TTC549 (cell line): ENCODE results near the gene CDKL5.

ENCODE experiments used
- FAIRE-seq: peaks from 2 replicates; lab custom pipeline; 2012; peaks lifted over from hg19 to GRCh38; lab: Jason Lieb, UNC

Gene CDKL5

DNA sequence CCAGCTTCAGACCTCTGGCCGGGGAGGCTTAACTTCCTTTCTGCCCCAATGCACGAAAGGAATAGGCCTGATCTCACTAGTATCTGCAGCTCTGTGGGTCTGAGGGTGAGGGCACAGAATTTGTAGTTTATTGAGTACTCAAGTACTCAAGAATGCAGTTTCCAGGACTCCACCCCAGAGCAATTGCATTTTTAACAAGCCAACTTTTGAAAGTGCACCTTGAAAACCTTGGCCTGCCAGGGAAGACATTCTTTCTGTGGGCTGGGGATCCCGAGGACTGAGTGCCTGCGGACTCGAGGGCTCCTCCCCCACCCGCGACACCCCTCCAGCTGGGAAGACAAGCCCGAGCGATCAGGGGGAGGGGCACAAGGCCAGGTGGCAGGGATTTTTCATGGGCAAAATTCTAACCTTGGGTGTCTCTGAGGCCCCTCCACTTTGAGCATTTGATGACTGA lies 224.1 kb downstream of the CDKL5 start:
- no peak for FAIRE-seq

DNA sequence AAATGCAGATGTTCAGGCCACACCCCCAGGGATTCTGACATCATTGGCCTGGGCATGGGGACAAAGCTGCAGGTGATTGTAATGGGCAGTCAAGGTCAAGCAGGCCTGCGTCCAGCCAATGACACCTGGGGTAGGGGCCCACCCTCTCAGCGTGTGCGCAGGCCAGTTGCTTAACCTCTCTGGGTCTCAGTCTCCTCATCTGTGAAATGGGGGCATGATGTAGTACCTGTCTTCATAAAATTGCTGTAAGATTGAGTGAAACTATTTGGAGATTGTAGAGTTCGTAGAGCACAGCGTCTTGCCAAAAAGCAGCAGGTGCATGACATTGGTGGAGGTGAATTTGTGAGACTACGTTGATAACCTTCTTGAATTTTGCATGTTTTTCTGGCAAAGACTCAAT lies 225.3 kb downstream of the CDKL5 start:
- no peak for FAIRE-seq

GRCh38 chrX:18652636-18653035 lies 227.2 kb downstream of the CDKL5 start:
- no peak for FAIRE-seq

DNA sequence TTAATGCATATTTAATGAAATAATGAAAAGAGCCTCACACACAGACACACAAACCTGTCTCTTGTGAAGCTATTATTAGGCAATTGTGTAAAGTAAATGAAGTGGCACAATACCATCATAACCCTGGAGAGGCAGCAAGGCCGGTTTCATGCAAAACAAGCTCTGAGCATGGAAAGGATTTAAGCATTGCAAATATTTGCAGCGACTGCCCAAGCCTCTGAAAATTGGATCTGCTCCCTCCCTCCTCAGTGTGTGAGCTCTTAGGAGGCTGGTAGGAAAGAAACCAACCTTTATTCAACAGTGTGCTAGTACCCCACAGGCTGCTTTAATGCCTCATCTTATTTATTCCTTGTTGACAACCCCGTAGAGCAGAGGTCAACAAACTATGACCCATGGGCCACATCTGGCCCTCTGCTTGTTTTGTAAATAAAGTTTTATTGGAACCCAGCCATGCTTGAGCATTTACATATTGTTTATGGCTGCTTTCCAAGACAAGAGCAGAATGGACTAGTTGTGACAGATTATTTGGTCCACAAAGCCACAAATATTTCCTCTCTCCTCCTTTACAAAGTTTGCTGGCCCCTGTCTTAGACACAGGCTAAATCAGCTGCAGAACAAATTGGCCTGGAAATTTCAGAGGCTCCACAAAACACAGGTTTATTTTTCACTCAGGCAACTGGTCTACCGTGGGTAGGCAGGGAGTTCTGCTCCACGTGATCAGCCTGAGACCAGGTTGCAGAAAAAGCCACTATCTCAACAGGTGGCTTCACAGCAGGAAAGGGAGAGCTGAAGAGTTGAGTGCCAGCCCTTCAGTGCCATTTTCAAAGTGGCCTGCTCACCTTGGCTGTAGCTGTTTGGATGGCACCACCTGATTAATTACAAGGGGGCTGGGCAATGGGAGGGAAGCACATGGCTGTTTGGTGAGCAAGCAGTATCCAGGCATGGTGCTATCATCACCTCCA lies 229.7 kb downstream of the CDKL5 start:
- FAIRE-seq = no peak

GRCh38 chrX:18661273-18661672 lies 235.9 kb downstream of the CDKL5 start:
- no peak for FAIRE-seq

- FAIRE-seq = no peak
Observed at GRCh38 chrX:18664947-18665346, 239.5 kb downstream of the CDKL5 start.

- no peak for FAIRE-seq
Observed at GRCh38 chrX:18666614-18667013, 241.2 kb downstream of the CDKL5 start.

- no peak for FAIRE-seq
Observed at GRCh38 chrX:18668071-18668835, 242.8 kb downstream of the CDKL5 start.

- FAIRE-seq = no peak
Observed at GRCh38 chrX:18672008-18672407, 246.6 kb downstream of the CDKL5 start, which contains the start of gene RS1. TSS of gene RS1 (minus strand) at chrX:18672108. CDS start at chrX:18672068, 40 bp downstream.

- FAIRE-seq = no peak
Observed at GRCh38 chrX:18674417-18674787, 249.0 kb downstream of the CDKL5 start.

DNA sequence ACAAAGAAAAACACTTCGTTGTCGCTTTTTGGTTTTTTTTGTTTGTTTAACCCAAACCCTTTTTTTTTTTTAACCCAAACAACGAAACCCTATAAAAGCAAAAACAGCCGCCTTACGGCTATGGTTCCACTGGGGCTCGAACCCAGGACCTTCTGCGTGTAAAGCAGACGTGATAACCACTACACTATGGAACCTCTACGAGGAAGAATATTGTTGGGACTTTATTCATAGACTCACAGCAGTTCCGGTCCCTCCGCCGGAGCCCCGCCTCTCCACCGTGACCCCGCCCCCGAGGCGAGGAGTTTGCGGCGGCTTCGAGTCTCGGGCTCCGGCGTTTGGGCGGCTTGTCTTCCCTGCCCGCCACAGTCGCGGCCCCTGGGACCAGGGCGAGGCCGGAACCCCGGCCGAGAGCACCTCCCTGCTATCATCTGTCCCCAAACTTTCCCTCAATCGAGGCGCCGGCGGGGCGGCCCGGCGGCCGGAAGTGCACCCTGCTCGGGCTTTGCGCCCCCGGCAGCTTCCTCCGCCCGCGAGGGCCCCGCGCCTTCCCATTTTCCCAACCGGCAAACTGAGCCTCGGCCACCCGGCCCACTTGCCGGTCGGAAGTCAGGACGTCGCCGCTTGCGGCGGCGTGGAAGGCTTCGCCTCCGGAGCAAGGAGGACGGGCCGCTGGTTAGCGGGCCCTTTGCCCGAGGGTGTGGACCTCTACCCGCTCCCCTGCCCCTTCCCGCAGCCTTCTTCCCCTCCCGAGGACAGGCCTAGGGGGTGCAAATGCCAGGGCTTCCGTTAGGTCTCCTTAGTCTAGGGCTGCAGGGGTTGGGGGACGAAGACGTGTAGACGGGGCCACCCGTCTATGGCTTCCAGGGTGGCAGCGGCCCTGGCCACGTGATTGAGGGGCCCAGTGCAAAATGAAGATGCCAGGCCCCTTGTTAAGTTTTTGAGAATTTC lies 249.7 kb downstream of the CDKL5 start:
- FAIRE-seq = peak; percentile 47

DNA sequence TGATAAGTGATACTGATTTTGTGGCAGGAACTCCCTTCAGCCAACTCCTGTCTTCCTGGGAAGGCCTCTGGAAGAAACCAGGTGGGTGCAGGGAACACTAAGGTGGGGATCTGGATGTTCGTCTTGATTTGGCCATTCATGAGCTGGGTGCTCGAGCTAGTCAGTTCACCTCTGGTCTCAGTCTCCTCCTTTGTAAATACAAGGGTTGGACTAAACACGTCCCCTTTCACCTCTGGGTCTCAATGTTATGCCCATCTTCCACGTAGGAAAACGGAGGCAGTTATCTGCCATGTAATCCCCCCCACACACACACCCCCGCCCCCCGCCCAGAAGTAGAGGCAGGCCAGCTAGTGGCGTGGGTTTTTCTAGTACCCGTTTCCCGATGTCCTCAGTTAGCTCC lies 250.6 kb downstream of the CDKL5 start:
- no peak for FAIRE-seq

- FAIRE-seq = no peak
Observed at GRCh38 chrX:18676470-18676869, 251.1 kb downstream of the CDKL5 start.

GRCh38 chrX:18677161-18677869 lies 251.9 kb downstream of the CDKL5 start:
- no peak for FAIRE-seq

- no peak for FAIRE-seq
Observed at GRCh38 chrX:18681996-18682395, 256.6 kb downstream of the CDKL5 start.

GRCh38 chrX:18682979-18683387 lies 257.6 kb downstream of the CDKL5 start:
- no peak for FAIRE-seq

DNA sequence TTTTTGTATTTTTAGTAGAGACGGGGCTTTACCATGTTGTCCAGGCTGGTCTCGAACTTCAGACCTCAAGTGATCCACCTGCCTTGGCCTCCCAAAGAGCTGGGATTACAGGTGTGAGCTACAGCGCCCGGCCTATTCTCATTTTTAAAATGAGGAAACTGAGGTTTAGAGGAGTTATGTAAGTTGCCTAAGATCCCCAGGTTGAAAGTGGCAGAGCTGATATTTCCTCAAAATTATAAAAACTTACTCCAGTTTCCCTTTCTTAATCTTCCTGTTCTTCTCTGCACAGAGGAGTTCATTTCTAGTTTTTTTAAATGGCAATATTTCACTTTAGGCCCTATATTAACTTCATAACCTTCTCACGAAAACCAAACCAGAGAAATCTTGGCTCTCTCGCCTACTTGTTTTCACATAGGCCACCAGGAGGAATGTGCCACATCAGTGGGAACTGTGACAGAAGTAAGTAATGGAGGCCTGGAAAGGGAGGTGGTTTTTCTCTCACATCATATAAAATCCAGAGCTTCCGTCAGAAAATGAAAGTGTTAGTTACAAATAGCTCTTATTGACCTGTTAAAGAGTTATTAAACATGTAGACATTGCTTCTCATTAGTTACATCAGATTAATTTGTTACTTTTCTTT lies 262.6 kb downstream of the CDKL5 start:
- no peak for FAIRE-seq

GRCh38 chrX:18691431-18691830 lies 266.0 kb downstream of the CDKL5 start:
- FAIRE-seq = no peak

- no peak for FAIRE-seq
Observed at GRCh38 chrX:18692541-18692940, 267.1 kb downstream of the CDKL5 start.

GRCh38 chrX:18696653-18697052 lies 271.2 kb downstream of the CDKL5 start:
- no peak for FAIRE-seq
